Natural killer cell treated with Interleukin-12 subunit alpha and Interleukin-12 subunit beta and Interleukin-15 and Interleukin-18, amount 100 ng/mL, for 72 hours (primary cell): Measurements from ENCODE around the gene GTF2H1. TPM values are rescaled to one million over a fixed set of nuclear protein-coding genes. Genes with fewer than 3 reads are reported as not detected.

Source experiments
- ATAC-seq, 2 donors: fragments of 150-1000 bp; cut with Tn5 transposase in 1 of 2; sonication (Bioruptor Pico), chemical (Tn5 transposase) in 1 of 2; 2 replicates each; pipeline ENCODE4 v1.10.0; 2021
- DNase-seq: peaks from one replicate; pipeline ENCODE4 v3.0.0; 2022; ENCODE audit warnings: low spot score
- H3K27ac Mint-ChIP-seq, 2 donors: 1 replicate in 1 of 2; 2 replicates in 1 of 2; pipeline ENCODE4 v1.8.0; 2022; ENCODE audit warnings: mixed read lengths in 2 of 2, mild to moderate bottlenecking in 1 of 2, moderate library complexity in 1 of 2
- H3K27me3 Mint-ChIP-seq, 2 donors: 1 replicate in 1 of 2; 2 replicates in 1 of 2; pipeline ENCODE4 v1.8.0; 2022; ENCODE audit warnings: mixed read lengths in 2 of 2
- H3K36me3 Mint-ChIP-seq: one replicate; pipeline ENCODE4 v1.8.0; 2022; ENCODE audit warnings: mixed read lengths
- H3K4me1 Mint-ChIP-seq, 2 donors: 1 replicate in 1 of 2; 2 replicates in 1 of 2; pipeline ENCODE4 v1.8.0; 2022; ENCODE audit warnings: low read depth in 2 of 2, mixed read lengths in 2 of 2, mild to moderate bottlenecking in 1 of 2
- H3K4me3 Mint-ChIP-seq: one replicate; pipeline ENCODE4 v1.8.0; 2022; ENCODE audit warnings: mixed read lengths
- H3K9me3 Mint-ChIP-seq: 2 replicates; pipeline ENCODE4 v1.8.0; 2022; ENCODE audit warnings: mixed read lengths
- total RNA-seq, 2 donors: library from RNA; stranded (reverse); gene quantifications; one replicate each; pipeline ENCODE4 v1.2.3, GENCODE V29; 2022

The GTF2H1 gene
- total RNA-seq, 2 donors from 2014 or later = 46.8 to 50.0 TPM

DNA sequence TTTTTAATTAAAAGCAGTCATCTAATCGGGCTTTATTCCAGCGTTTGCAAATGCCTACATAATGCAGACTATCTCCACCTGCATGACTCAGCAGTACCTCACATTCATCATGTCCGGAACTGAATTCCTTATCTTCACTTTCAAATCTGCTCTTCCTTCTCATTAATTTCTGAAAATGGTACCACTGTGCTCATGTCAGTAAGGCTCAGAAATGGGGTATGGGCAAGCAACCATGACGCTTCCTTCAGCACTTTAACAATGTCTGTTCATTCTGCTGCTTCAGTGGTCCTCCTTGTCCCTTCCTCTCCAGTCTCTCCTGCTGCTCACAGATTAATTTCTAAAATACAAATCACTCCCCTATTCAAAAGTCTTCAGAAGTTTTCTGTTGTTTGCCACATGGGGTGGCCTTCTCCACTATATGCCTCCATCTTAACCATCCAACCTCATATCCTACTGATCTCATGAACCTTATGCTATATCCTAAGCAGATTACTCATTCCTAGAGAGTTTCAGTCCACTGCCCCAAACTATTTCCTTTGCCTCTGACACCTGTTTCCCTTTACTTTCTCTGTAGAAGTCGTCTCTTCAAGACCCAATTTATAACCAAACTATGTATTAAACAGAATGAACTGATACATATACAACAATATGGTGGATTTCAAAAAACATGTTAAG is 7.0 kb downstream of the GTF2H1 start:
- Mint-ChIP-seq H3K4me1 (peaks cover 45 to 50% of the 10 kb centered on the region in 2 donors), H3K27ac (peak overlapping the region; percentile 3 to 14), H3K36me3 (peaks cover 22% of the 10 kb centered on the region), H3K4me3 (peak overlapping the region; percentile 11), H3K9me3 (no peaks in the 10 kb centered on the region), H3K27me3 (no peaks in the 10 kb centered on the region)
- peak in 1 of 2 donors; percentile 66 for ATAC-seq
- no peak for DNase-seq

DNA sequence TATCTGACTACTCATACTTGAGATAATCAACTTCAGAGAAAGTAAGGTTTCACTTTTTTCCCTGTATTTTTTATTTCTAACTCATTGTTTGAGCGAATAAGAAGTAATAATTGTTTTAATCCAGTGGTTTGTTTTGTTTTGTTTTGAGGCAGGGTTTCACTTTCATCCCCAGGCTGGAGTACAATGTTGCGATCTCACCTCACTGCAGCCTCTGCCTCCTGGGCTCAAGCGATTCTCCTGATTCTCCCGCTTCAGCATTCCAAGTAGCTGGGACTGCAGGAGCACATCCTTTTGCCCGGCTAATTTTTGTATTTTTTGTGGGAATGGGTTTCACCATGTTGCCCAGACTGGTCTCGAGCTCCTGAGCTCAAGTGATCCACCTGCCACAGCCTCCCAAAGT is 8.6 kb downstream of the GTF2H1 start:
- no peaks in the 10 kb centered on the region for H3K9me3 Mint-ChIP-seq
- DNase-seq (no peak), ATAC-seq (no peak)
- no peaks in the 10 kb centered on the region for H3K27me3 Mint-ChIP-seq
- H3K27ac Mint-ChIP-seq = peak overlapping the region; percentile 14 to 76
- peaks cover 35 to 42% of the 10 kb centered on the region in 2 donors for H3K4me1 Mint-ChIP-seq
- H3K4me3 Mint-ChIP-seq = peak overlapping the region; percentile 30
- H3K36me3 Mint-ChIP-seq = peaks cover 22% of the 10 kb centered on the region

DNA sequence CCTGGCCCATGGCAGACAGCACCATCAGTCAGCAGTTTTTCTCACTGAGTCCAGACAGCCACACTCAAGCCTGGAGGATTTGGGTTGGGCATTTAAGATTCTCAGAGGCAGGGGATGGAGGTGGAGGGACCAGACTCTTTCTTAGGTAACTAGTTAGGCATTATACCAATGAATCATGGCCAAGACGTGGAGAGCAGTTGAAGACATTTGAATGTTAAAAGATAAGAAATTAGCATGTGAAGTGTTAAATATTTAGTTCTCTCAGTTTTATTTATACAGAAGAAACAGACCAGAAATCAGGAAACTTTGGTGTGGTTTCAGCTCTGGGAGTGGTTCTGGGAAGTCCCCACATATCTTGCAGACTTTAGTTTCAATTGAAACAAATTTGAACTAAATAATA is 9.9 kb downstream of the GTF2H1 start:
- Mint-ChIP-seq H3K27ac (peak overlapping the region; percentile 76 to 93), H3K9me3 (no peaks in the 10 kb centered on the region), H3K27me3 (no peaks in the 10 kb centered on the region), H3K36me3 (peaks cover 24% of the 10 kb centered on the region), H3K4me3 (peak overlapping the region; percentile 69), H3K4me1 (peaks cover 35 to 42% of the 10 kb centered on the region in 2 donors)
- no peak for ATAC-seq
- no peak for DNase-seq

DNA sequence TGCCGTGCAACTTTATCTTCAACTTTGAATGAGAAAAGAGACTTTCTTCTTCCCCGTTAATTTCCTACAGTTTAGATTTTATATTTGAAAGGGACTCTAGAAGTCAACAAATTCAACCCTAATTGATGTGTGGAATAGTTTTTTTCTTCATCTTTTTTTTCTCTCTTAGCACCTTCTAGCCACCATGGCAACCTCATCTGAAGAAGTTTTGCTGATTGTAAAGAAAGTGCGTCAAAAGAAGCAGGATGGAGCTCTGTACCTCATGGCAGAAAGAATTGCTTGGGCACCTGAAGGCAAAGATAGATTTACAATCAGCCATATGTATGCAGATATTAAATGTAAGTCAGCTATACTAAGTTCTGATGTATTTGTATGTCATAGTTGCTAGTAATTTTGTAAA is 10.5 kb downstream of the GTF2H1 start:
- H3K36me3 Mint-ChIP-seq = peaks cover 24% of the 10 kb centered on the region

DNA sequence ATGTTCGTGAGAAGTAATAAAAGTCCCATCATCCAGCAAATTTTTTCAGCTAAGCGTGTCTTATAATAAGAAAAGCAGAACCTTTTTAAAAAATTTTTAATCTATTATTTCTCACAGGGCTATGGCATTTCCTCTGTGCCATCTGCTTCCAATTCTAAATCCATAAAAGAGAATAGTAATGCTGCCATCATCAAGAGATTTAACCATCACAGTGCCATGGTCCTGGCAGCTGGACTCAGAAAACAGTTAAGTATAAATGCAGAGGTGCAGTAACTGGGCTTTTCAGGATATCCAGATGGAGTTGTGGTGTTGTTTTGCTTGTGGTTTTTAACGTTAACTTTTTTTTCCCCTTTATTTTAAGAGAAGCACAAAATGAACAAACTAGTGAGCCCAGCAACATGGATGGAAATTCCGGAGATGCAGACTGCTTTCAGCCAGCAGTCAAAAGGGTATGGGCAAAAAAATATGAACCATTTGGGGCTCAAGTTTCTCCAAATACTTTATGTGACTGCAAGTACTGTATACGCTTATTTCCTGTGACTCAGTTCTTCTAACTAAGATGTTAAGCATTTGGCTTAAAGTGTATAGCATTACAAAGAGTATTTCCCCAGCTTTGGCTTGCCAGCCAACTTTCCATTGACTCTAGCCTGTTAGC is 25.2 kb downstream of the GTF2H1 start:
- Mint-ChIP-seq H3K36me3 (peaks cover 26% of the 10 kb centered on the region), H3K27me3 (no peaks in the 10 kb centered on the region), H3K4me3 (no peak overlapping the region), H3K9me3 (no peaks in the 10 kb centered on the region), H3K4me1 (no peaks in the 10 kb centered on the region), H3K27ac (no peak overlapping the region)
- no peak for ATAC-seq
- DNase-seq = no peak

More for the DNA sequence above, 10.5 kb downstream of the GTF2H1 start:
- no peaks in the 10 kb centered on the region for H3K27me3 Mint-ChIP-seq
- peak overlapping the region; percentile 76 to 93 for H3K27ac Mint-ChIP-seq
- H3K9me3 Mint-ChIP-seq = no peaks in the 10 kb centered on the region
- peaks cover 35 to 42% of the 10 kb centered on the region in 2 donors for H3K4me1 Mint-ChIP-seq
- ATAC-seq (no peak), DNase-seq (no peak)
- peak overlapping the region; percentile 32 for H3K4me3 Mint-ChIP-seq

DNA sequence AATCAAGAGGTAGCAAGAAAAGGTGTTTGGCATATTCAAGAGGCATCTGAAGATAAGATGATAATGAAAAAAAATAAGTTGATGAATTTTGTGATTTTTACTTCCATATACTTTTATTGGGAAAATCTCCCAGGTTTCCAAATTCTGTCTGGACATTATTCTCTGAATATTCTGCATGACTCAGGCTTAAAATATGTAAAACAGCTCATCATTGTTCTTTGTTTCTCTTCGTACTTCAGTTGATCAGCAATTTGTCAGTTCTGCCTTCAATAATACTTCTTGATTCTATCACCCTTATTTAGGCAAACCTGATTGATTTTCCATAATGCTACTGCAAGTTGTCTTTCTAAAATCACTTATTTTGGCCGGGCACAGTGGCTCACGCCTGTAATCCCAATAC is 30.2 kb downstream of the GTF2H1 start:
- peaks cover 13% of the 10 kb centered on the region for H3K36me3 Mint-ChIP-seq
- no peaks in the 10 kb centered on the region for H3K27me3 Mint-ChIP-seq
- H3K27ac Mint-ChIP-seq = no peak overlapping the region
- ATAC-seq (no peak), DNase-seq (no peak)
- H3K4me1 Mint-ChIP-seq = peaks cover 0 to 2% of the 10 kb centered on the region in 2 donors
- no peaks in the 10 kb centered on the region for H3K9me3 Mint-ChIP-seq
- H3K4me3 Mint-ChIP-seq = no peak overlapping the region

DNA sequence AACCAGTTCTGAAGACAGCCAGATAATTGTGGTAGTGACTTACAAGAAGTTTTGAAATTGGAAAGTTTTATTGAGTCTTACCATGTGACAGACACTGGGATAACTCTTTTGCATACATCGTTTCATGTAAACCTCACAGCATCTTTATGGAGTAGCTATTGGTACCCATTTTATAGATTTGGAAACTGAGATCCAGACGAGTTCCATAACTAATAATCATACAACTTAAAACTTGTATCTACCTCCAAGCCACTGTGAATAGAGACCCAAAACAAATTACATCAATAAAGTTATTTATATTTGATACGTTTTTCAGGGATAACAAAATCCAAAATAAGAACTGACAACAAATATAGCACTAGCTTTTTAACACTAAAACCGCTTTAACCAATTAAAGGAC is 36.3 kb downstream of the GTF2H1 start:
- Mint-ChIP-seq H3K36me3 (peaks cover 6% of the 10 kb centered on the region), H3K27ac (no peak overlapping the region), H3K4me1 (peaks cover 0 to 2% of the 10 kb centered on the region in 2 donors), H3K9me3 (no peaks in the 10 kb centered on the region), H3K4me3 (no peak overlapping the region), H3K27me3 (no peaks in the 10 kb centered on the region)
- ATAC-seq (no peak), DNase-seq (no peak)

DNA sequence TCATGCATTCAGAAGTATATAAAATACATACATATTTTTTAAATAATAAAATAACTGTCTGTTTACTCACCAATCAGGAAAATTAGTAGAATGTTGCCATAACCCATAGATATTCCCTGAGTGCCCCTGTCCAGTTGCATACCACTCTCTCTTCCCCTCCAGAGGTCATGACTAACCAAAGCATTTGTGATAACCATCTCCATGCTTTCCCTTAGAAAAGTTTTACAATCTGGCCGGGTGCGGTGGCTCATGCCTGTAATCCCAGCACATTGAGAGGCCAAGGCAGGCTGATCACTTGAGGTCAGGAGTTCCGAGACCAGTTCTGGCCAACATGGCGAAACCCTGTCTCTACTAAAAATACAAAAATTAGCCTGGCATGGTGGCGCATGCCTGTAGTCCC is 38.8 kb downstream of the GTF2H1 start:
- DNase-seq (no peak), ATAC-seq (no peak)
- Mint-ChIP-seq H3K4me3 (no peak overlapping the region), H3K27me3 (no peaks in the 10 kb centered on the region), H3K4me1 (no peaks in the 10 kb centered on the region), H3K27ac (no peak overlapping the region), H3K9me3 (no peaks in the 10 kb centered on the region), H3K36me3 (peaks cover 18% of the 10 kb centered on the region)

DNA sequence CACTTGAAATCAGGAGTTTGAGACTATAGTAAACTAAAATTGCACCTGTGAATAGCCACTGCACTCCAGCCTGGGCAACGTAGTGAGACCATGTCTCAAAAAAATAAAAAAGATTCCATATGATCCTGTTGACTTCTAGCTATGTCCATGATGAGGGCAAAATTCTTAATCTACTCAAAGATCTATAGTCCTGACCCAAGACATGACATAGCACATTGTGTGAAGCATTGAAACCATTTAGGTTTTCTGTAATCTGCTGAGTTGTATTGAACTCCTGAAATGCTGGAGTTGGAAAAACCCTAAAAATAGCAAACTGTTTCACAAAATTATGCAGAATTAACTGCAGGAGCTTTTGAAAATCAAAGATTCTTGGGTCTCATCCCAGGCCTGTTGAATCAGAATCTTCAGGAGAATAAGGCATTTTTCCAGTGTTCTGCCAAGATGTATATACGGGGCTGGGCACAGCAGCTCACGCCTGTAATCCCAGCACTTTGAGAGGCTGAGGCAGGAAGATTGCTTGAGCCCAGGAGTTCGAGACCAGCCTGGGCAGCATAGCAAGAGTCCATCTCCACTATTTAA is 42.2 kb downstream of the GTF2H1 start:
- Mint-ChIP-seq H3K27me3 (no peaks in the 10 kb centered on the region), H3K9me3 (no peaks in the 10 kb centered on the region), H3K27ac (no peak overlapping the region), H3K4me3 (no peak overlapping the region), H3K4me1 (peaks cover 0 to 3% of the 10 kb centered on the region in 2 donors), H3K36me3 (peaks cover 16% of the 10 kb centered on the region)
- no peak for DNase-seq
- ATAC-seq = no peak

DNA sequence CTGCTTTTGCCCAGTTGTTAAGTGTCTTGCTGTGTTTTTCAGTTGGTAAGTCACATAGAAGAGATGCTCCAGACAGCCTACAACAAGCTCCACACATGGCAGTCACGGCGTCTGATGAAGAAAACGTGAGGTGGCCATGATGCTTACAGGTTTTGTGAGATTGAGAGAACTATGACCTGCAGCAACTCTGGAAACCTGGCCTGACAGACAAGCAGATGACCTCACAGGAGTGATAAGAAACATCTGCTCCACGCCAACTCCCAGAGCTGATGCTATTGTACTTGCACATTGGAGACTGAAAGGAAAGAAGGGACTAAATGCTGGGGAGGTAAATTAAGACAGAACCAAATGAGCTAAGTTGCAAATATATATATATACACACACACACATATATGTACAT is 43.4 kb downstream of the GTF2H1 start:
- Mint-ChIP-seq H3K4me1 (peaks cover 0 to 3% of the 10 kb centered on the region in 2 donors), H3K27me3 (no peaks in the 10 kb centered on the region), H3K9me3 (no peaks in the 10 kb centered on the region), H3K4me3 (no peak overlapping the region), H3K36me3 (peaks cover 16% of the 10 kb centered on the region), H3K27ac (no peak overlapping the region)
- ATAC-seq = no peak
- DNase-seq = no peak

DNA sequence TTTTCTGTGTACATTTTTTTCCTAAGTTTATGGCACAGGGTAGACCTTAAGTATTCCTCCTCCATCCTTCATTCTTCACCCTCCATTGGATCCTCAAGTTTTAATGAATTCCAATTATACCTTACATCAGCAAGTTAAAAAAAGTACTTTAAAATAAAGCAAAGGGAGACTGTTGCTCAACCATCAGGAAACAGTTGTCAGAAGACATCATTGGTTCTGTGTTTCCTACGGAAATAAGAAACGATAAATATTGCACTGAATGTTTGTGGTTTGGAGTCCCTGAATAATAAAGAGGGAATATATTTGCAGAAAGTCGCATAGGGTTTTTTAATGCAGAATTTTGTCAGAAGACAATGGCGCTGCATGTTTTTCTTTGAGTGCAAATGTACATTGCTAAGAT is 43.9 kb downstream of the GTF2H1 start:
- peak overlapping the region in 1 of 2 donors; percentile 10 for H3K27ac Mint-ChIP-seq
- H3K36me3 Mint-ChIP-seq = peaks cover 16% of the 10 kb centered on the region
- H3K27me3 Mint-ChIP-seq = no peaks in the 10 kb centered on the region

DNA sequence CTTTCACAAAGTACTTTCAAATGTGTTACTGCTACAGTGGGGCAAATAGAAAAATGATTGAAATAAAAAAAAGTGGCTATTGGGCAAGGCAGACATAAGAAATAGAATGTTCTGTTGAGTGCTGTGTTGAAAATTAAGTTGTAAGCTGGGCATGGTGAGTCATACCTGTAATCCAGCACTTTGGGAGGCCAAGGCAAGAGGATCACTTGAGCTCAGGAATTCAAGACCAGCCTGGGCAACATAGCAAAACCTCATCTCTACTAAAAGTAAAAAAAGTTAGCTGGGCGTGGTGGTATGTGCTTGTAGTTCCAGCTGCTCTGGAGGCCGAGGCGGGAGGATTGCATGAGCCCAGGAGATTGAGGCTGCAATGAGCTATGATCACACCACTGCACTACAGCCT is 45.1 kb downstream of the GTF2H1 start:
- peaks cover 0 to 3% of the 10 kb centered on the region in 2 donors for H3K4me1 Mint-ChIP-seq
- no peaks in the 10 kb centered on the region for H3K9me3 Mint-ChIP-seq
- no peak for ATAC-seq
- peaks cover 16% of the 10 kb centered on the region for H3K36me3 Mint-ChIP-seq
- H3K27ac Mint-ChIP-seq = peak overlapping the region in 1 of 2 donors; percentile 2
- no peaks in the 10 kb centered on the region for H3K27me3 Mint-ChIP-seq
- DNase-seq = no peak
- no peak overlapping the region for H3K4me3 Mint-ChIP-seq

More for the DNA sequence above, 43.9 kb downstream of the GTF2H1 start:
- Mint-ChIP-seq H3K4me3 (no peak overlapping the region), H3K4me1 (peaks cover 0 to 3% of the 10 kb centered on the region in 2 donors), H3K9me3 (no peaks in the 10 kb centered on the region)
- ATAC-seq = no peak
- no peak for DNase-seq

DNA sequence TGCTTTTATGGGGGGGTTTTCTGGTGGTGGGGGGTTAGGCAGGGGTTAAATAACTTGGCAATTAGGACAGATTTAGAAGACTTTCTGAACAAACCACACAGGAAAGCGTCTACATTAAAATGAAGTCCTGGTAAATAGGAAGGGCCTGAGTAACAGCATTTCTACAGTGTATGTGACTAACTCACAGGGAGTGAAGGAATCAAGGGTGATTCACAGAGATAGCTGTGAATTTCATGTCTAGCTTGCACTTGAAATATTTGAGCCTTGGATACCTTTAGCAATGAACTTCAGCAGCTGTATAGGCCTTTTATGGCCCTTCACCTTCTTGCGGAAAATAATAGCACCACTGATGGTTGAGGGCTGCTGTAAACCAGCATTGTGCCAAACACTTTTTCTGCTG is 45.9 kb downstream of the GTF2H1 start:
- DNase-seq = no peak
- Mint-ChIP-seq H3K4me3 (no peak overlapping the region), H3K36me3 (peaks cover 16% of the 10 kb centered on the region), H3K27ac (peak overlapping the region in 1 of 2 donors; percentile 2), H3K4me1 (peaks cover 0 to 3% of the 10 kb centered on the region in 2 donors), H3K27me3 (no peaks in the 10 kb centered on the region), H3K9me3 (no peaks in the 10 kb centered on the region)
- no peak for ATAC-seq

DNA sequence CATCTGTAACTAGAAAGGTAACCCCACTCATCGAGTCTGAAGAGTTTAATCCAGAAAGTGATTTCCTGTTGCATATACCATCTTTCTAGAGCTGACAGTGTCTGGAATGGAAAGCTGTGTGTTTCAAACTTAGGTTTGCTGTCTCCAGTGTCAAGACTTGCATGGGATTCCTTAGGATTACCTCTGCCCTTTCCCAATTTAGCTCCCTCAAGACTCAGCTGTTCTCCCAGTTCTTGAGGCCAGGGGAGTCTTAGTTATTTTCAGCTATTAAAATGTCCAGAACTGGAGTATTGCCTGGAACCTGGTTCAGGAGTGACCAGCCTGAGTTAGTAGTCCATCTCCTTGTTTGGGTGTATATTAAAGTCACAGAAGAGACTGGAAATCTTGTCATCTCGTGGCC is 47.0 kb downstream of the GTF2H1 start:
- no peak for DNase-seq
- ATAC-seq = no peak
- Mint-ChIP-seq H3K27ac (no peak overlapping the region), H3K4me1 (peaks cover 0 to 3% of the 10 kb centered on the region in 2 donors), H3K36me3 (peaks cover 12% of the 10 kb centered on the region), H3K9me3 (no peaks in the 10 kb centered on the region), H3K4me3 (no peak overlapping the region), H3K27me3 (no peaks in the 10 kb centered on the region)
